Suprapubic skin (tissue), 4 donors: ENCODE results near the gene PPME1. TPM values are rescaled to one million over a fixed set of nuclear protein-coding genes. Genes with fewer than 3 reads are reported as not detected.

Source experiments
- DNase-seq, 2 donors: peaks; one replicate each; pipeline ENCODE4 v3.0.0-alpha.2; 2019; ENCODE audit warnings: low spot score in 2 of 2
- H3K27ac ChIP-seq: fragments of 200-600 bp; sonication (generic); one replicate; pipeline ENCODE4 v1.5.1; 2019
- H3K27me3 ChIP-seq: fragments of 200-600 bp; sonication (generic); one replicate; pipeline ENCODE4 v1.5.1; 2019
- H3K36me3 ChIP-seq: fragments of 200-600 bp; sonication (generic); one replicate; pipeline ENCODE4 v1.5.1; 2019
- H3K4me1 ChIP-seq: fragments of 200-600 bp; sonication (generic); one replicate; pipeline ENCODE4 v1.5.1; 2019
- H3K4me3 ChIP-seq: fragments of 200-600 bp; sonication (generic); one replicate; pipeline ENCODE4 v1.5.1; 2019; ENCODE audit warnings: mild to moderate bottlenecking
- H3K9me3 ChIP-seq: fragments of 200-600 bp; sonication (generic); one replicate; pipeline ENCODE4 v1.5.1; 2019
- CTCF ChIP-seq, 2 donors: fragments of 200-600 bp in 1 of 2; fragments of 450-650 bp in 1 of 2; sonication (generic) in 1 of 2; IDR thresholded peaks; one replicate each; pipeline ENCODE4 v1.5.1; 2016 to 2019; ENCODE audit warnings: antibody characterized with exemption in 2 of 2, mild to moderate bottlenecking in 1 of 2, moderate library complexity in 1 of 2
- EP300 ChIP-seq: sonication (generic); formaldehyde crosslinking; IDR thresholded peaks from one replicate; pipeline ENCODE4 v1.6.1; 2017; ENCODE audit warnings: antibody characterized with exemption
- POLR2A ChIP-seq, 2 donors: fragments of 450-650 bp; IDR thresholded peaks; one replicate each; pipeline ENCODE4 v1.6.1; 2017; ENCODE audit warnings: antibody characterized with exemption in 2 of 2, mild to moderate bottlenecking in 2 of 2, moderate library complexity in 2 of 2
- POLR2AphosphoS5 ChIP-seq, 3 donors: sonication (generic); formaldehyde crosslinking; IDR thresholded peaks; one replicate each; pipeline ENCODE4 v1.6.1; 2017; ENCODE audit warnings: antibody characterized with exemption in 3 of 3
- WGBS: methylation state at CpG from one replicate; pipeline ENCODE4 v1.1.5; 2018; 5-methylcytosine and 5-hydroxymethylcytosine counted together
- total RNA-seq, 4 donors: library from RNA; depleted of rRNA; stranded (reverse); fragments of >200 nt; gene quantifications; one replicate each; pipeline ENCODE4 v1.1.0, GENCODE V29; 2016

Gene PPME1
- total RNA-seq, 4 donors from 2014 or later = 31.3 to 47.1 (median 40.6) TPM

- Histone ChIP-seq H3K36me3 (peaks cover under 1% of the 10 kb centered on the region), H3K4me1 (no peaks in the 10 kb centered on the region), H3K27ac (no peak overlapping the region), H3K4me3 (no peak overlapping the region), H3K9me3 (no peaks in the 10 kb centered on the region), H3K27me3 (no peaks in the 10 kb centered on the region)
- TF ChIP-seq EP300 (no peak), POLR2AphosphoS5 (IDR thresholded peaks at IDR 0.05) (no peak), POLR2A (IDR thresholded peaks at IDR 0.05) (no peak), CTCF (IDR thresholded peaks at IDR 0.05) (no peak)
- DNase-seq = no peak
- WGBS = 95% methylated on average over 2 of the region's 2 CpGs
Measured at GRCh38 chr11:74185695-74186094, 14.6 kb downstream of the PPME1 start.

- Histone ChIP-seq H3K36me3 (peaks cover 1% of the 10 kb centered on the region), H3K4me3 (no peak overlapping the region), H3K27ac (no peak overlapping the region), H3K9me3 (no peaks in the 10 kb centered on the region), H3K4me1 (no peaks in the 10 kb centered on the region), H3K27me3 (no peaks in the 10 kb centered on the region)
- no peak for DNase-seq
- no peak for TF ChIP-seq CTCF (IDR thresholded peaks at IDR 0.05)
Measured at GRCh38 chr11:74195828-74196227, 24.7 kb downstream of the PPME1 start.

GRCh38 chr11:74196781-74197486 lies 25.8 kb downstream of the PPME1 start:
- Histone ChIP-seq H3K4me1 (no peaks in the 10 kb centered on the region), H3K9me3 (no peaks in the 10 kb centered on the region), H3K27me3 (no peaks in the 10 kb centered on the region), H3K36me3 (no peaks in the 10 kb centered on the region), H3K4me3 (no peak overlapping the region), H3K27ac (no peak overlapping the region)
- no peak for DNase-seq
- 89% methylated on average over 2 of the region's 2 CpGs for WGBS
- TF ChIP-seq CTCF (IDR thresholded peaks at IDR 0.05) = no peak
- TF ChIP-seq POLR2A (IDR thresholded peaks at IDR 0.05) = no peak
- TF ChIP-seq EP300 = no peak
- no peak for TF ChIP-seq POLR2AphosphoS5 (IDR thresholded peaks at IDR 0.05)

GRCh38 chr11:74203966-74204365 lies 32.9 kb downstream of the PPME1 start:
- no peak for TF ChIP-seq POLR2A (IDR thresholded peaks at IDR 0.05)
- TF ChIP-seq POLR2AphosphoS5 (IDR thresholded peaks at IDR 0.05) = no peak
- no peak for TF ChIP-seq CTCF (IDR thresholded peaks at IDR 0.05)
- TF ChIP-seq EP300 = no peak
- H3K9me3 ChIP-seq = no peaks in the 10 kb centered on the region
- H3K4me1 ChIP-seq = no peaks in the 10 kb centered on the region
- DNase-seq = no peak
- no peaks in the 10 kb centered on the region for H3K27me3 ChIP-seq
- 96% methylated on average over 2 of the region's 2 CpGs for WGBS
- no peak overlapping the region for H3K4me3 ChIP-seq
- peaks cover 34% of the 10 kb centered on the region for H3K36me3 ChIP-seq
- no peak overlapping the region for H3K27ac ChIP-seq

- Histone ChIP-seq H3K9me3 (no peaks in the 10 kb centered on the region), H3K27ac (no peak overlapping the region), H3K36me3 (peaks cover 41% of the 10 kb centered on the region), H3K4me3 (no peak overlapping the region), H3K4me1 (no peaks in the 10 kb centered on the region), H3K27me3 (no peaks in the 10 kb centered on the region)
- no peak for DNase-seq
- TF ChIP-seq CTCF (IDR thresholded peaks at IDR 0.05) (no peak), EP300 (no peak)
- 91% methylated on average over 1 of the region's 1 CpG for WGBS
Measured at GRCh38 chr11:74204701-74205100, 33.6 kb downstream of the PPME1 start.
